Measurements from ENCODE around the gene RREB1.

Gene RREB1

GRCh38 chr6:7098993-7099392 is 8.8 kb upstream of the RREB1 start:
- no peak for DNase-seq

- DNase-seq: no peak
Measured at GRCh38 chr6:7100072-7100752, 7.5 kb upstream of the RREB1 start.

DNA sequence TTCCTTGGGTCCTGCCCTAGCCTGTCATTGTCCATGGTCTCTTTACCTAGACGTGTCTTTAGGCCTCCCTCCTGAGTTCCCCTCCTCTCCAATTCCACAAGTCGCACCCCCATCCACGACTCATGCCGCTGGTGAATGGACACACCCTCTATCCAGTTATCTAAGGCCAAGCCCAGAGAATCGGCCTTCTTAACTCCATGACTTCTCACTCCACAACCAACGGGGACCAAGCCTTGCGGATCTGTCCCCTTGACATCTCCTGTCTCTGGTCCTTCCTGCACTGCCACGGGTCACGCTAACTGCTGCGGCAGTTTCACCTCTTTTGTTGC is 7.0 kb upstream of the RREB1 start:
- DNase-seq: no peak

GRCh38 chr6:7101290-7101689 is 6.5 kb upstream of the RREB1 start:
- no peak for DNase-seq

- no peak for DNase-seq
Measured at GRCh38 chr6:7104752-7105151, 3.0 kb upstream of the RREB1 start.

GRCh38 chr6:7106215-7106751 is 1.5 kb upstream of the RREB1 start:
- DNase-seq: no peak

GRCh38 chr6:7106752-7107577 is 796 bp upstream of the RREB1 start:
- DNase-seq: peak; percentile 73

- DNase-seq: peak; percentile 44
Measured at GRCh38 chr6:7108196-7108963, 619 bp downstream of the RREB1 start.

DNA sequence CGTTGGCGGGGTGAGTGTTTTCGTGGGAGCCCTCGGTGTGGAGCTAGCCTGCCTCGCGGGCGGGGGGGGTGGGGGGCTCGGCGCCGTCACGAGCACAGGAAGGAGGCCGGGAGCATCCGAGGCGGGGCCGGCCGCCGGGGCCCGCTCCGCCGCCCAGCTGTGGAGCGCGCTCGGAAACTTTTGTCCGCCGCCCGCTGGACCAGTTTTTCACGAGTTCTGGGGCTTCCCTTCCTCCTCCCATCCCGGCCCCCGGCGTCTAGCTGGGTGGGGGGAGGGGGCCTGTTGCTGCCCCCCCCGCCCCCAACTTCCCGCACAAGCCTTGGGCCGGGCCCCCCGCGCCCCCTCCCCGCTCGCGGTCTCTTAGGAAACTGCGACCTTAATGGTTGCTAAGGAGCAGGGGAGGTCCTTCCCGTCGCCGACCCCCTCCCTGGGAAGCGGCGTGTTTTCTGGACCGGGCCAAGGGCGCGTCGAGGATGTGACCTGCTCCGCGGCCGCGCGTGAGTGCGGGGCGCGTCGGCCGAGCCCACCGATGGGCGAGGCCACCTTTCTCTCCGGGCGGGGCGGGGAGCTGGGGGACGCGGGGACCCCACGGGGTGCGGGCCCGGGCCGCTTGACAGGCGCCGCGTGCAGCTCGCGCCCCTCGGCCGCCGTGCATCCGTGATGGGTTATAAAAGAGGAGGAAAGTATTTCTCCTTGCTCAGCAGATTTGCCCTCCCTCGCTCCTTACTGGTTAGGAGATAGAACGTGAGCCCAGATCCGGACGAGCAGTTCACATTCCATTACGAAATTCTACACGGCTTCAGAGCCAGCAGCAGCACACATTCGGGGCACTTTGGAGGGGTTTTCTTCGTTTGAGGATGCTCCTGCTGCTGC is 1.4 kb downstream of the RREB1 start:
- DNase-seq: peak; percentile 45

DNA sequence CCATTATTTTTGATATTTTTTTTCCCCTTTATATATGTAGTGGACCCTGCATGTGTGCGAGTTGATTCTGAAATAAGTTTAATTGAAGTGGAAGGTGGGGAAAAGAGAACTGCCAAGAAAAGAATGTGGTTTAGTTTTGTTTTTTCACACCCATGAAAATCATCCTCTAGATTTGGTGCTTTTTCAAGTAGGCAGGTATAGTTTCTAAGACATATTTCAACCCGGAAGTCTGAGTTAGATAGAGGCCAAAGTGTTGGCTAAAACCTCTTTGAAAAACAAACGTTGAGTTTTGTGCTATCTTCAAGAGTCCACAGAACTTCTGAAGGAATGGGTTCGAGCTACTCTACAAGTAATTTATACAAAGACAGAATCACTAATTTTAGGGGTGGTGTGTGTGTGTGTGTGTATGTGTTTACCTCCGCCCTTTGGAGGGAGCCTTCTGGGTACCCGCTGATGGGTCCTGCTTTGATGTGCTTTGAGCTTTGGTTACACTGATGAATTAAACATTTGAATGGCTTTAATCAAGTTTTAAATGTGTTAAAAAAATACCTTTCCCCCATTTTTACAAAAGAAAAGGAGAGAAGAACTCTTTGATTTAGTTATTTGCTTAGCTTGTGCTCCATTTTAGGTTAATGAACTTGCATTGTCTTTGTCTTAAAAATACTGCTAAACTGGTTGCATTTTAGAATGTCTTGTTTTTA is 2.5 kb downstream of the RREB1 start:
- no peak for DNase-seq

DNA sequence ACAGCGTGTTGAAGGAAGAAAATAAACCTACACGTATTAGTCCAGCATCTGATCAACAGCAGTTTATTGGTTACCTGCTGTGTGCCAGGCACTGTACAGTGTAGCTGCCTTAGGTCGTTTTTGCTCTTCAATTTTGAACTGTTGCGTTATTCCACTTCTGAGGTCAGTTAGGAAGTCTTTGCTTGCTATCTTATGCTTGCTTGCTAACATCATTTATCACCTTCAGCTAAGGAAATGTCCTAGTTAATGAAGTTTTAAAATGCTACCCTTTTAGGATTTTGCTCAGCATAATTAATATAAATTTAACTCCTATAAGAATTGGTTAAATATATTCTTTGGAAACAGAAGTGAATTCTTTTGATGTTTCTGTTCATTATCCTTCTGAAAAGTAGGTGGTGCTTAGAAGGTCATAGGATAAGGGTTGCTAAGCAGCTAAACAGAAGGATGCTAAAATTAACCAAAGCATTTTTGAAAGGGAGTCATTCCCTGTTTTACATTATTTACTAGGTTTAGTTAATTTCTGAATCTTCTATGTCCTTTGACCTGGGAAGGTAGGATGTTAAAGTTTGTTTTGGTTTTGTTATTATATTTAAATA is 3.4 kb downstream of the RREB1 start:
- DNase-seq: no peak

DNA sequence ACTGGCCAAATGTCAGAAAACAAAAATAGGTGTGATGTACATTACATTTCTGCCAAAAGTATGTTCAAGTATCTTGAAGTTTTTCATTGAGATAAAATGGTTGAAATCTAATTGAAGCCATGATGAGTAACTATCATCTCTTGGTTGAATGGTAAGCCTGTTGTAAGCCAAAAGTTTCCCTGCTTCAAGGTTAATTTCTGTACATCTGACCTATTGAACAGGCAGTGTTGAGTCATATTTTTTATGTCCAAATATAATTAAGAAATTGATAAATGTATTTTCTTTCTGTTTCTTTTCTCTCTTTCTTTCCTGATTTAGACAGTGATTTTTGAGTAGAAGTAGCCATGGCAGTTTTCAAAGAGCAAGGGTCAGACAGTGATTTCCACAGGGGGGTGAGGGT is 4.4 kb downstream of the RREB1 start:
- DNase-seq: no peak

GRCh38 chr6:7112741-7113313 is 5.1 kb downstream of the RREB1 start:
- DNase-seq: peak; percentile 54

DNA sequence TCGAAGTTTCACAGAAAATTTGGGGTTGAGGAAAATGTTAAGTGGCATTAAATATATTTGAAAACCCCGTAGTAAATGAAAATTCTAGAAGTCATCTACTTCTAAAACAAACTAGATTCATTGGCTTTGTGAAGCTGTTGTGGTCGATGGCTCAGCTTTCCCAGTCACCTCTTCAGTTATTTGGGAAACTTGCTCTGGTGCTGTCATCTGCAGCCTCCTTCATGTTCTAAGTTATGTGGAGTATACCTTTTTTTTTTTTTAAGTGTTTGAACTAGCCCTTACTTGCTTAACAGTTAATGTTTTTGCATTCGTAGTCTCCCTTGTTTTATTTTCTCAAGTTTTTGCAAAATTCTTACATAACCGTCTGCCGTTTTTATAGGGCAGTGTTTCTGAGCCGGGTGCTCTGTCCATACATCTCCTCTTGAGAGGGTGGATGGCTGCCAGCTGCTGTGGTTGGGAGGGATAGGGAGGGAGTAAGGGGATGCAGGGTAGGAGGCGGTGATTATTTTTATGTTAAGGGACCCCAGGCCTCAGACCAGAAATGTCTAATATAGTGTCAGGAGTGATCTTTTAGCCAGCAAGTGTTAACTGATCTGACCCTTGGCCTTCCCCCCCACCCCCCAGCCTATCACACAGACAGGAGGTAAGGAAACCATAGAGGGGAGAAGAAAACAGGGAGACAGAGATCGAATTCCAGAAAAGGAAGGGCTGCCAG is 7.1 kb downstream of the RREB1 start:
- DNase-seq: no peak

GRCh38 chr6:7115543-7116231 is 7.9 kb downstream of the RREB1 start:
- no peak for DNase-seq

DNA sequence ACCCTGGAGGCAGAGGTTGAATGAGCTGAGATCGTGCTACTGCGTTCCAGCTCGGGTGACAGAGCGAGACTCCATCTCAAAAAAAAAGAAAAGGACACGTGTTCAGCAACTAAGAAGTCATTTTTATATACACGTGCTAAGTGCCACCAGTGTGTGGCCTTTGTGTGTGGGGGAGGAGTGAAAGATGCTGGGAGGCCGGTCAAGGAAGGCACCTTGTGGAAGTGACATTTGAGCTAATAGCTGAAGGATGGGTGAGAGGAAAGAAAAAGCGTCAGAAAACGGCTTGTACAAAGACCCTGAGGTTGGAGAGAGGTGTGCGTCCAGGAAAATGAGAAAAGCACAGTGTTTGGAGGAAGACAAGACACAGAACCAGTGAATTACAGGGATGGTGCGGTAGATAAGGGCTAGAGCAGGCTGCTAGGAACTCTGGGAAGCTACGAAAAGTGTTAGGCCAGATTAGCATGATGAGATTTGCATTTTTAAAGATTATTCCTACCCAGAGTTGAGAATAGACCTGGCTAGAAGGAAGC is 11.6 kb downstream of the RREB1 start:
- no peak for DNase-seq

DNA sequence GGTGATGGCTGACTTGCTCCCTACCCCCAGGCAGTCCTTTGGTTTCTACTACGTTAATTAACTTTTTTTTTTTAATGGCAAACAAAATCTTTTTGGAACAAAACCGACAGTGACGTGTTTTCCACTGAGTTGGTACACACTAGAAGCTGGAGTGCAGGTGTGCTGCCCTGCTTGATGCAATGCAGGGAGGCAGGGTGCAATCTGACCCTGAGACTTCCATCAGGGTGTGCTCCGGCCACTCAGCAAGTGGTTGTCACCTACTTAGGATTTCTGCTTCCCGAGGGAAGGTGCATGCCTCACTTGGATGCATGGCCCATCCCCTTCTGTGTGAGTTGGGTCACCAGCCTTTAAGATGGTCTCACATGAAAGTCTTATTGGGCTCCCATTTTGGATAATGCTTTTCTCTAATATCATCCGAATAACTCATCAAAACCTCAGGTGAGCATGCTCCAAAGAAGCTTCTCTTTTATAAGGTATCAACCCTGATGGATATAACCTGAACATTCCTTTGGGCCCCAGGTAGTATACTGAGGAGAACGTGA is 14.0 kb downstream of the RREB1 start:
- DNase-seq: no peak

DNA sequence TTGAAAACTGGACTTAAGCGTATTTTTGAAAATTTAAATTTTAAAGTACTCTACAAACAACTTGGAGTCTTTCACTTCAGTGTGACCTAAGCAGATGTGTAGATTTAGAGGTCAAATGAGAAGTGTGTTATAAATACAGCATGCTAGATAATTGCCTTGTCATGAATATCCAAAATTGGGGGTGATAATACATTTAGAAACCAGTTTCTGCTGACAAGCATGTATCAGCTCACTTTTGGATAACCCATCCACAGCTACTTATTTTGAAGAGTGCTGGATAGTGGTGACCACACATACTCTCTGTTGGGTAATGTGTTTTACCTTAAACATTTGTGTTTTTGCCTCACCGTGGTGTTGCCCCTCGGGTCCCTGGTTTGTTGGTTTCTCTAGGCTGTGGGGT is 14.9 kb downstream of the RREB1 start:
- no peak for DNase-seq

DNA sequence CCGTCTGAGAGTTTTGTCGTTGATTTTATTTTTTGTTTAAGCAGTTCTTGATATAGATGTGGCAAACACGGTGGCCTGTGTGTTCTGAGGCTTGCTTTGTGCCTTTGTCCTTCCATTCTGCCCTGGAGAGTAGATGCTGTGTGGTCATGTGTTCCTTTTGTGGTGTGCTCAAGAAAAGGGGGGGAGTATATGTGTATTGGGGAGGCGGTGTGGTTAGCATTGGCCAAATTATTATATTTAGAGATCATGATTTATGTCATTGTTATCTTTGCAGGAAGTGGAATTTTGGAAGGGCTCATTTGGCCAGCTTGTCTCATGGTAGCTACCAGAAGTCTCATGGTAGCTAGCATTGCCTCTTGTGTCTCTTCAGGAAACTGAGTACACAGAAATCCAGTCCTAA is 16.4 kb downstream of the RREB1 start:
- DNase-seq: no peak
